AG04450 (cell line): Measurements from ENCODE around the gene NTM. TPM values are rescaled to one million over a fixed set of nuclear protein-coding genes. Genes with fewer than 3 reads are reported as not detected.

Experiments
- CTCF ChIA-PET: fragments of 300-600, 350-600 bp; formaldehyde crosslinking; extraction: SDS; loops from one replicate; lab custom pipeline; 2022; ENCODE audit warnings: antibody characterized with exemption, inconsistent platforms; lab: Charles Lee
- POLR2A ChIA-PET: fragments of 350-600 bp; formaldehyde crosslinking; extraction: SDS; loops from one replicate; lab custom pipeline; 2021; ENCODE audit warnings: antibody characterized with exemption, inconsistent platforms; lab: Yijun Ruan, JAX
- DNase-seq: peaks from one replicate; pipeline ENCODE4 v3.0.0-alpha.2; 2011; ENCODE audit warnings: low read depth, low spot score
- H3K27ac ChIP-seq: one replicate; pipeline ENCODE4 v1.5.1; 2012; ENCODE audit warnings: low read depth, low read length, control low read depth
- H3K27me3 ChIP-seq: one replicate; pipeline ENCODE4 v1.6.0; 2012; ENCODE audit warnings: low read length; ENCODE audit not compliant: control insufficient read depth, insufficient read depth
- H3K4me3 ChIP-seq: 2 replicates; pipeline ENCODE4 v1.5.1; 2011; ENCODE audit warnings: mild to moderate bottlenecking, low read depth, low read length, control low read depth
- H3K9me3 ChIP-seq: 2 replicates; pipeline ENCODE4 v1.5.1; 2012; ENCODE audit warnings: low read length; ENCODE audit not compliant: control insufficient read depth, insufficient read depth
- CTCF ChIP-seq: IDR thresholded peaks from 2 replicates; pipeline ENCODE4 v1.5.1; 2011; ENCODE audit warnings: low read depth, low read length, control low read depth, inconsistent platforms
- polyA plus RNA-seq: library from polyadenylated mRNA; depleted of rRNA; stranded (reverse); fragments of >200 nt; gene quantifications from 2 replicates; pipeline ENCODE4 v1.2.3, GENCODE V29; 2011

NTM gene
- polyA plus RNA-seq, 1 experiment, result 26.9 TPM

GRCh38 chr11:131903074-131903473 is 532.7 kb downstream of the NTM start:
- POLR2A ChIA-PET, result no interaction called here
- Histone ChIP-seq H3K4me3 (no peak overlapping the region), H3K27me3 (no peaks in the 10 kb centered on the region), H3K27ac (no peak overlapping the region), H3K9me3 (no peaks in the 10 kb centered on the region)
- CTCF ChIA-PET, result interaction anchor here (1.4 to 3.2 kb wide), 2 partner anchors 208 to 215 kb away, joined by 3 to 12 read pairs; no protein-coding TSS in a partner anchor
- no peak for DNase-seq
- TF ChIP-seq CTCF, result no peak

GRCh38 chr11:131904756-131905155 is 534.3 kb downstream of the NTM start:
- POLR2A ChIA-PET, result no interaction called here
- CTCF ChIA-PET, result interaction anchor here (1.7 to 3.2 kb wide), 3 partner anchors 37 to 222 kb away, joined by 8 to 12 read pairs (median 10); no protein-coding TSS in a partner anchor
- DNase-seq, result no peak
- Histone ChIP-seq H3K4me3 (no peak overlapping the region), H3K9me3 (no peaks in the 10 kb centered on the region), H3K27ac (no peak overlapping the region), H3K27me3 (no peaks in the 10 kb centered on the region)
- no peak for TF ChIP-seq CTCF

GRCh38 chr11:131906963-131907362 is 536.5 kb downstream of the NTM start:
- Histone ChIP-seq H3K27me3 (no peaks in the 10 kb centered on the region), H3K9me3 (no peaks in the 10 kb centered on the region), H3K4me3 (no peak overlapping the region), H3K27ac (no peak overlapping the region)
- ChIA-PET CTCF (interaction anchor here (0.9 to 3.7 kb wide), 4 partner anchors 39 to 220 kb away, joined by 3 to 31 read pairs (median 6); no protein-coding TSS in a partner anchor), POLR2A (interaction anchor here (0.8 kb wide), 1 partner anchor 220 kb away, joined by 3 read pairs; no protein-coding TSS in a partner anchor)
- TF ChIP-seq CTCF, result peak; percentile 35
- DNase-seq, result no peak

- H3K27ac ChIP-seq, result no peak overlapping the region
- no peak for TF ChIP-seq CTCF
- no peaks in the 10 kb centered on the region for H3K9me3 ChIP-seq
- no peaks in the 10 kb centered on the region for H3K27me3 ChIP-seq
- POLR2A ChIA-PET, result interaction anchor here (0.8 kb wide), 1 partner anchor 220 kb away, joined by 3 read pairs; no protein-coding TSS in a partner anchor
- CTCF ChIA-PET, result interaction anchor here (0.9 to 3.7 kb wide), 4 partner anchors 39 to 219 kb away, joined by 3 to 31 read pairs (median 6); no protein-coding TSS in a partner anchor
- DNase-seq, result no peak
- no peak overlapping the region for H3K4me3 ChIP-seq
Measured at GRCh38 chr11:131907371-131907770, 537.0 kb downstream of the NTM start.

- no peak for TF ChIP-seq CTCF
- Histone ChIP-seq H3K4me3 (no peak overlapping the region), H3K27me3 (no peaks in the 10 kb centered on the region), H3K27ac (no peak overlapping the region), H3K9me3 (no peaks in the 10 kb centered on the region)
- DNase-seq, result no peak
- ChIA-PET CTCF (interaction anchor here (1.0 to 4.7 kb wide), 4 partner anchors 38 to 234 kb away, joined by 3 to 88 read pairs (median 25); no protein-coding TSS in a partner anchor), POLR2A (no interaction called here)
Measured at GRCh38 chr11:131908316-131908715, 537.9 kb downstream of the NTM start.
